Measurements from ENCODE around the gene TRAPPC6A.

DNA sequence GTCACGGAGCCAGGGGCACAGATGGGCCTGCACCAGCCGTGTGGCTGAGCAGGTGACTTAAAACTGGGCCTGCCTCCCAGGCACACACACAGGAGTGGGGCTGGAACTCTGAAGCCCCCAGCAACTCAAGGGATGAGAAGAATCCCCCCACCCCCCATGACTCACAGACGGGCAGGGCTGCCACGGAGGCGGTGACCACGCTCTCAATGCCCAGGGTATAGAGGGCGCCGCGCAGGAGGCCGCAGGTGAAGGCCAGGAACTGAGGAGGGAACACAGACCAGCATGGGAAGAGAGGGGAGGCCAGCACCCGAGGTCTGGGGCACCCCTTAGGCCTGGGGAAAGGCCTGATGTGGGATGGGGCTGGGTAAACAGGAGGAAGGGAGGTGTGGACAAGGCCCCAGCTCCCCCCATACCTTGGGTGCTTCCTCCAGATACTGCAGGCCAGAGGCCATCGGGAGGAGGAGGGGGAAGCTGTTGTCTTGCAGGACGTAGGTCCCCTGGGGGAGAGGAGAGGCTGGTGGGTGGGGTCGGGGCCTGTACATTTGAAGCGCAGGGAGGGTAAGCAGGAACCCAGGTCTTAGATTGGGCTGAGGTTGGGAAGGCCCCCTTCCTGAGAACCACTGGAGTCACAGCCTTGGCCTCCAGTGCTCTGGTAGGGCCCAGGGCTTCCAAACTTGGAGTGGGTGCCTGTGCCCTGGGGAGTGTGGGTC is 14.1 kb downstream of the TRAPPC6A start:
- TF ChIP-seq POLR2AphosphoS5 (IDR thresholded peaks at IDR 0.05), result no peak
- TF ChIP-seq, protein P1, sequence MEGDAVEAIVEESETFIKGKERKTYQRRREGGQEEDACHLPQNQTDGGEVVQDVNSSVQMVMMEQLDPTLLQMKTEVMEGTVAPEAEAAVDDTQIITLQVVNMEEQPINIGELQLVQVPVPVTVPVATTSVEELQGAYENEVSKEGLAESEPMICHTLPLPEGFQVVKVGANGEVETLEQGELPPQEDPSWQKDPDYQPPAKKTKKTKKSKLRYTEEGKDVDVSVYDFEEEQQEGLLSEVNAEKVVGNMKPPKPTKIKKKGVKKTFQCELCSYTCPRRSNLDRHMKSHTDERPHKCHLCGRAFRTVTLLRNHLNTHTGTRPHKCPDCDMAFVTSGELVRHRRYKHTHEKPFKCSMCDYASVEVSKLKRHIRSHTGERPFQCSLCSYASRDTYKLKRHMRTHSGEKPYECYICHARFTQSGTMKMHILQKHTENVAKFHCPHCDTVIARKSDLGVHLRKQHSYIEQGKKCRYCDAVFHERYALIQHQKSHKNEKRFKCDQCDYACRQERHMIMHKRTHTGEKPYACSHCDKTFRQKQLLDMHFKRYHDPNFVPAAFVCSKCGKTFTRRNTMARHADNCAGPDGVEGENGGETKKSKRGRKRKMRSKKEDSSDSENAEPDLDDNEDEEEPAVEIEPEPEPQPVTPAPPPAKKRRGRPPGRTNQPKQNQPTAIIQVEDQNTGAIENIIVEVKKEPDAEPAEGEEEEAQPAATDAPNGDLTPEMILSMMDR (IDR thresholded peaks at IDR 0.05), result no peak

Data from sigmoid colon (tissue), 4 donors.